ENCODE measurements around the gene DNTT.

DNTT gene

GRCh38 chr10:96384506-96384905 lies 80.3 kb downstream of the DNTT start:
- DNase-seq, result no peak

GRCh38 chr10:96387161-96387560 lies 82.9 kb downstream of the DNTT start:
- DNase-seq, result no peak

GRCh38 chr10:96387601-96388000 lies 83.4 kb downstream of the DNTT start:
- DNase-seq, result no peak

Measured in SHP77 treated with DMSO at 0.1 percent for 48 hours (cell line).